Measurements from ENCODE around the gene TSEN2. TPM values are rescaled to one million over a fixed set of nuclear protein-coding genes. Genes with fewer than 3 reads are reported as not detected.

TSEN2 gene
- total RNA-seq, 5 donors from 2014 or later (not counting 1 experiment from before 2014, with no cell fraction given) = 11.7 to 20.9 (median 18.2) TPM

GRCh38 chr3:12556690-12557472, 72.6 kb downstream of the TSEN2 start, which contains the start of gene MKRN2:
Gene MKRN2, plus strand, starts transcription at chr3:12557087. Its CDS starts 64 bp downstream, at chr3:12557151.
- peaks cover 55 to 65% (median 58%) of the 10 kb centered on the region in 3 donors for H3K4me1 Mint-ChIP-seq
- H3K9me3 Mint-ChIP-seq = no peaks in the 10 kb centered on the region
- H3K9me3 ChIP-seq = no peaks in the 10 kb centered on the region
- WGBS (ENCODE audit: insufficient coverage) = under 1% methylated on average over 77 of the region's 77 CpGs
- DNase-seq (peak; percentile 62 to 91 (median 79)), ATAC-seq (replicated peaks in 1 of 4) (peak; percentile 97 to 99 (median 98))
- H3K27ac Mint-ChIP-seq = peak within 1 kb of the TSS; percentile 88 to 89
- ChIA-PET POLR2A (interaction anchor here in 1 of 2 donors (0.7 kb wide), 1 partner anchor 102 kb away, joined by 10 read pairs; no protein-coding TSS in a partner anchor), CTCF (no interaction called here)
- H3K4me3 Mint-ChIP-seq = peak within 1 kb of the TSS; percentile 81 to 95 (median 90)
- peaks cover 0 to 33% of the 10 kb centered on the region in 2 experiments for H3K27me3 ChIP-seq (replicated peaks in 1 of 2; ENCODE audit: control insufficient read depth in 2 of 2, extremely low read depth in 1 of 2, insufficient read depth in 2 of 2, low read length in 1 of 2)
- peak within 1 kb of the TSS; percentile 83 to 88 for H3K4me3 ChIP-seq (ENCODE audit: control insufficient read depth in 1 of 2, extremely low read depth in 1 of 2, low read length in 1 of 2)
- H3K36me3 Mint-ChIP-seq = no peaks in the 10 kb centered on the region
- H3K4me1 ChIP-seq (ENCODE audit: control insufficient read depth in 1 of 2, extremely low read depth in 1 of 2, insufficient read depth in 2 of 2, low read length in 2 of 2) = peaks cover 20 to 21% of the 10 kb centered on the region in 2 experiments
- H3K27ac ChIP-seq (ENCODE audit: low read length) = peak within 1 kb of the TSS; percentile 88
- no peaks in the 10 kb centered on the region for H3K36me3 ChIP-seq (ENCODE audit: control insufficient read depth in 2 of 2, extremely low read depth in 1 of 2, insufficient read depth in 1 of 2, low read length in 1 of 2)
- peaks cover 24 to 34% of the 10 kb centered on the region in 2 donors for H3K27me3 Mint-ChIP-seq

- peaks cover 62 to 72% (median 65%) of the 10 kb centered on the region in 3 donors for H3K4me1 Mint-ChIP-seq
- peaks cover 24 to 34% of the 10 kb centered on the region in 2 donors for H3K27me3 Mint-ChIP-seq
- WGBS (ENCODE audit: insufficient coverage) = 0% methylated on average over 8 of the region's 18 CpGs
- CTCF ChIA-PET = no interaction called here
- H3K4me3 ChIP-seq (ENCODE audit: control insufficient read depth in 1 of 2, extremely low read depth in 1 of 2, low read length in 1 of 2) = peak overlapping the region; percentile 83 to 88
- peak overlapping the region; percentile 76 to 89 for H3K27ac Mint-ChIP-seq
- peaks cover 21 to 23% of the 10 kb centered on the region in 2 experiments for H3K4me1 ChIP-seq (ENCODE audit: control insufficient read depth in 1 of 2, extremely low read depth in 1 of 2, insufficient read depth in 2 of 2, low read length in 2 of 2)
- ATAC-seq (replicated peaks in 1 of 4) (no peak), DNase-seq (no peak)
- POLR2A ChIA-PET = interaction anchor here in 1 of 2 donors (0.7 kb wide), 1 partner anchor 101 kb away, joined by 10 read pairs; no protein-coding TSS in a partner anchor
- H3K4me3 Mint-ChIP-seq = peak overlapping the region; percentile 81 to 95 (median 90)
- H3K9me3 Mint-ChIP-seq = no peaks in the 10 kb centered on the region
- H3K36me3 Mint-ChIP-seq = no peaks in the 10 kb centered on the region
- peak overlapping the region; percentile 88 for H3K27ac ChIP-seq (ENCODE audit: low read length)
- H3K9me3 ChIP-seq = no peaks in the 10 kb centered on the region
- no peaks in the 10 kb centered on the region for H3K36me3 ChIP-seq (ENCODE audit: control insufficient read depth in 2 of 2, extremely low read depth in 1 of 2, insufficient read depth in 1 of 2, low read length in 1 of 2)
- H3K27me3 ChIP-seq (replicated peaks in 1 of 2; ENCODE audit: control insufficient read depth in 2 of 2, extremely low read depth in 1 of 2, insufficient read depth in 2 of 2, low read length in 1 of 2) = peaks cover 0 to 25% of the 10 kb centered on the region in 2 experiments
These were observed 73.3 kb downstream of the TSEN2 start for GRCh38 chr3:12557473-12558100.

GRCh38 chr3:12558706-12559105, 74.4 kb downstream of the TSEN2 start:
- Mint-ChIP-seq H3K36me3 (no peaks in the 10 kb centered on the region), H3K9me3 (no peaks in the 10 kb centered on the region), H3K27ac (no peak overlapping the region), H3K27me3 (peaks cover 15 to 26% of the 10 kb centered on the region in 2 donors), H3K4me3 (peak overlapping the region; percentile 81 to 95 (median 90)), H3K4me1 (peaks cover 64 to 70% (median 67%) of the 10 kb centered on the region in 3 donors)
- Histone ChIP-seq H3K4me3 (ENCODE audit: control insufficient read depth in 1 of 2, extremely low read depth in 1 of 2, low read length in 1 of 2) (no peak overlapping the region), H3K27ac (ENCODE audit: low read length) (no peak overlapping the region), H3K27me3 (replicated peaks in 1 of 2; ENCODE audit: control insufficient read depth in 2 of 2, extremely low read depth in 1 of 2, insufficient read depth in 2 of 2, low read length in 1 of 2) (peaks cover 0 to 22% of the 10 kb centered on the region in 2 experiments), H3K9me3 (no peaks in the 10 kb centered on the region), H3K36me3 (ENCODE audit: control insufficient read depth in 2 of 2, extremely low read depth in 1 of 2, insufficient read depth in 1 of 2, low read length in 1 of 2) (no peaks in the 10 kb centered on the region), H3K4me1 (ENCODE audit: control insufficient read depth in 1 of 2, extremely low read depth in 1 of 2, insufficient read depth in 2 of 2, low read length in 2 of 2) (peaks cover 18 to 22% of the 10 kb centered on the region in 2 experiments)
- no peak for DNase-seq
- ChIA-PET CTCF (interaction anchor here in 1 of 2 donors (0.5 kb wide), 1 partner anchor 77 kb away, joined by 3 read pairs; no protein-coding TSS in a partner anchor), POLR2A (interaction anchor here (0.5 kb wide), 2 partner anchors 15 to 19 kb away, joined by 3 to 6 read pairs; no protein-coding TSS in a partner anchor)
- 100% methylated on average over 3 of the region's 4 CpGs for WGBS (ENCODE audit: insufficient coverage)
- no peak for ATAC-seq (replicated peaks in 1 of 4)

- H3K27ac Mint-ChIP-seq = no peak overlapping the region
- WGBS (ENCODE audit: insufficient coverage) = 90% methylated on average over 2 of the region's 3 CpGs
- CTCF ChIA-PET = no interaction called here
These were observed 75.2 kb downstream of the TSEN2 start for GRCh38 chr3:12559520-12559919.

GRCh38 chr3:12560505-12561190, 76.4 kb downstream of the TSEN2 start:
- CTCF ChIA-PET = interaction anchor here in 1 of 2 donors (1.3 kb wide), 1 partner anchor 9 kb away, joined by 3 read pairs; no protein-coding TSS in a partner anchor
- H3K4me3 Mint-ChIP-seq = peak overlapping the region in 1 of 3 donors; percentile 1
- H3K4me3 ChIP-seq (ENCODE audit: control insufficient read depth in 1 of 2, extremely low read depth in 1 of 2, low read length in 1 of 2) = no peak overlapping the region

More at GRCh38 chr3:12559520-12559919, 75.2 kb downstream of the TSEN2 start:
- Mint-ChIP-seq H3K36me3 (peaks cover 3% of the 10 kb centered on the region), H3K4me3 (peak overlapping the region in 1 of 3 donors; percentile 95), H3K9me3 (no peaks in the 10 kb centered on the region), H3K4me1 (peaks cover 65 to 68% (median 67%) of the 10 kb centered on the region in 3 donors), H3K27me3 (peaks cover 10 to 19% of the 10 kb centered on the region in 2 donors)
- Histone ChIP-seq H3K9me3 (no peaks in the 10 kb centered on the region), H3K36me3 (ENCODE audit: control insufficient read depth in 2 of 2, extremely low read depth in 1 of 2, insufficient read depth in 1 of 2, low read length in 1 of 2) (no peaks in the 10 kb centered on the region), H3K27ac (ENCODE audit: low read length) (no peak overlapping the region), H3K4me3 (ENCODE audit: control insufficient read depth in 1 of 2, extremely low read depth in 1 of 2, low read length in 1 of 2) (no peak overlapping the region), H3K27me3 (replicated peaks in 1 of 2; ENCODE audit: control insufficient read depth in 2 of 2, extremely low read depth in 1 of 2, insufficient read depth in 2 of 2, low read length in 1 of 2) (peaks cover 0 to 16% of the 10 kb centered on the region in 2 experiments), H3K4me1 (ENCODE audit: control insufficient read depth in 1 of 2, extremely low read depth in 1 of 2, insufficient read depth in 2 of 2, low read length in 2 of 2) (peaks cover 16 to 17% of the 10 kb centered on the region in 2 experiments)
- DNase-seq (no peak), ATAC-seq (replicated peaks in 1 of 4) (no peak)
- POLR2A ChIA-PET = no interaction called here

More at GRCh38 chr3:12560505-12561190, 76.4 kb downstream of the TSEN2 start:
- Mint-ChIP-seq H3K27ac (peak overlapping the region in 1 of 2 donors; percentile 71), H3K27me3 (peaks cover 4 to 8% of the 10 kb centered on the region in 2 donors), H3K4me1 (peaks cover 69 to 74% (median 73%) of the 10 kb centered on the region in 3 donors), H3K9me3 (no peaks in the 10 kb centered on the region), H3K36me3 (peaks cover 12% of the 10 kb centered on the region)
- WGBS (ENCODE audit: insufficient coverage) = 73% methylated on average over 2 of the region's 5 CpGs
- no peaks in the 10 kb centered on the region for H3K36me3 ChIP-seq (ENCODE audit: control insufficient read depth in 2 of 2, extremely low read depth in 1 of 2, insufficient read depth in 1 of 2, low read length in 1 of 2)
- DNase-seq = no peak
- H3K9me3 ChIP-seq = no peaks in the 10 kb centered on the region
- peaks cover 16 to 17% of the 10 kb centered on the region in 2 experiments for H3K4me1 ChIP-seq (ENCODE audit: control insufficient read depth in 1 of 2, extremely low read depth in 1 of 2, insufficient read depth in 2 of 2, low read length in 2 of 2)
- POLR2A ChIA-PET = no interaction called here
- H3K27me3 ChIP-seq (replicated peaks in 1 of 2; ENCODE audit: control insufficient read depth in 2 of 2, extremely low read depth in 1 of 2, insufficient read depth in 2 of 2, low read length in 1 of 2) = peaks cover 0 to 10% of the 10 kb centered on the region in 2 experiments
- H3K27ac ChIP-seq (ENCODE audit: low read length) = no peak overlapping the region
- no peak for ATAC-seq (replicated peaks in 1 of 4)

Measured in T-cell (primary cell).